ENCODE data around the gene STRN4. TPM values are rescaled to one million over a fixed set of nuclear protein-coding genes. Genes with fewer than 3 reads are reported as not detected.
"Not testable (repeated sequence)": the region's sequence is repeated elsewhere in the genome, so short reads cannot be mapped to it uniquely, and the experiment has no call there.

Gene STRN4
- total RNA-seq, 1 donor from 2014 or later: 52.7 TPM

- TF ChIP-seq CTCF (IDR thresholded peaks at IDR 0.05; ENCODE audit: borderline replicate concordance): no peak
- Histone ChIP-seq H3K36me3 (no peaks in the 10 kb centered on the region), H3K4me3 (no peak overlapping the region), H3K4me1 (peaks cover 18% of the 10 kb centered on the region), H3K27me3 (ENCODE audit: low read depth) (no peaks in the 10 kb centered on the region), H3K9me3 (replicated peaks) (no peaks in the 10 kb centered on the region), H3K27ac (replicated peaks) (no peak overlapping the region)
- intact Hi-C loops (cut with micrococcal nuclease): no loop called here
- DNase-seq: no peak
Observed at GRCh38 chr19:46764817-46765291, 18.6 kb upstream of the STRN4 start.

GRCh38 chr19:46762245-46762890 is 16.1 kb upstream of the STRN4 start:
- Histone ChIP-seq H3K36me3 (no peaks in the 10 kb centered on the region), H3K4me1 (peaks cover 17% of the 10 kb centered on the region), H3K27me3 (ENCODE audit: low read depth) (no peaks in the 10 kb centered on the region), H3K9me3 (replicated peaks) (no peaks in the 10 kb centered on the region), H3K27ac (replicated peaks) (no peak overlapping the region), H3K4me3 (no peak overlapping the region)
- no peak for DNase-seq
- intact Hi-C loops (cut with micrococcal nuclease): no loop called here
- no peak for TF ChIP-seq CTCF (IDR thresholded peaks at IDR 0.05; ENCODE audit: borderline replicate concordance)

- H3K27me3 ChIP-seq (ENCODE audit: low read depth): no peaks in the 10 kb centered on the region
- intact Hi-C loops (cut with micrococcal nuclease): no loop called here
- peaks cover 18% of the 10 kb centered on the region for H3K4me1 ChIP-seq
- H3K27ac ChIP-seq (replicated peaks): no peak overlapping the region
- peaks cover 7% of the 10 kb centered on the region for H3K36me3 ChIP-seq
- H3K4me3 ChIP-seq: no peak overlapping the region
- TF ChIP-seq CTCF (IDR thresholded peaks at IDR 0.05; ENCODE audit: borderline replicate concordance): no peak
- H3K9me3 ChIP-seq (replicated peaks): no peaks in the 10 kb centered on the region
- DNase-seq: no peak
Observed at GRCh38 chr19:46761418-46761831, 15.2 kb upstream of the STRN4 start.

GRCh38 chr19:46760897-46761296 is 14.6 kb upstream of the STRN4 start:
- Histone ChIP-seq H3K4me1 (peaks cover 18% of the 10 kb centered on the region), H3K36me3 (peaks cover 12% of the 10 kb centered on the region)
- H3K4me3 ChIP-seq; DNase-seq; H3K27ac ChIP-seq (replicated peaks); intact Hi-C loops (cut with micrococcal nuclease); H3K27me3 ChIP-seq (ENCODE audit: low read depth); H3K9me3 ChIP-seq (replicated peaks): not testable (repeated sequence)

- DNase-seq: no peak
- Histone ChIP-seq H3K27ac (replicated peaks) (no peak overlapping the region), H3K36me3 (peaks cover 18% of the 10 kb centered on the region), H3K9me3 (replicated peaks) (no peaks in the 10 kb centered on the region), H3K4me1 (peaks cover 19% of the 10 kb centered on the region), H3K27me3 (ENCODE audit: low read depth) (no peaks in the 10 kb centered on the region), H3K4me3 (no peak overlapping the region)
- TF ChIP-seq CTCF (IDR thresholded peaks at IDR 0.05; ENCODE audit: borderline replicate concordance): no peak
- intact Hi-C loops (cut with micrococcal nuclease): no loop called here
Observed at GRCh38 chr19:46760363-46760762, 14.1 kb upstream of the STRN4 start.

GRCh38 chr19:46759817-46760333 is 13.6 kb upstream of the STRN4 start:
- no peak for TF ChIP-seq CTCF (IDR thresholded peaks at IDR 0.05; ENCODE audit: borderline replicate concordance)
- Histone ChIP-seq H3K4me3 (no peak overlapping the region), H3K4me1 (peaks cover 19% of the 10 kb centered on the region), H3K36me3 (peaks cover 18% of the 10 kb centered on the region), H3K27ac (replicated peaks) (peak overlapping the region; percentile 21), H3K27me3 (ENCODE audit: low read depth) (no peaks in the 10 kb centered on the region), H3K9me3 (replicated peaks) (no peaks in the 10 kb centered on the region)
- no peak for DNase-seq
- intact Hi-C loops (cut with micrococcal nuclease): loop anchor here (5.0 kb wide), 1 partner anchor 82 kb away; no protein-coding TSS in a partner anchor
